OCI-LY7 (cell line): ENCODE results near the gene TRAPPC1. TPM values are rescaled to one million over a fixed set of nuclear protein-coding genes. Genes with fewer than 3 reads are reported as not detected.

Source experiments
- BruUV-seq: library from RNA; stranded (reverse); fragments of 400-500 nt; replicated peaks from 2 replicates; lab custom pipeline; 2021; lab: Mats Ljungman, UMichigan
- CTCF ChIA-PET: fragments of 300-600 bp; sonication (Branson Sonifier 250); formaldehyde crosslinking; loops from one replicate; lab custom pipeline; 2022; ENCODE audit warnings: antibody characterized with exemption; ENCODE audit not compliant: unreplicated experiment; lab: Charles Lee
- POLR2A ChIA-PET: fragments of 300-600 bp; sonication (Branson Sonifier 250); formaldehyde crosslinking; loops from one replicate; lab custom pipeline; 2022; ENCODE audit warnings: antibody characterized with exemption; lab: Charles Lee
- DNase-seq: peaks from one replicate; pipeline ENCODE4 v3.0.0-alpha.2; 2015; ENCODE audit warnings: low spot score
- H2AFZ ChIP-seq: fragments of 200-600 bp; sonication (generic), shearing (Covaris generic); 2 replicates; pipeline ENCODE4 v1.6.1; 2014; ENCODE audit warnings: mild to moderate bottlenecking, antibody characterized with exemption, low read length, moderate library complexity
- H3K27ac ChIP-seq: fragments of 200-600 bp; sonication (generic); 2 replicates; pipeline ENCODE4 v1.5.1; 2014; ENCODE audit warnings: mixed run types, low read depth, mild to moderate bottlenecking, moderate library complexity, low read length, inconsistent platforms; ENCODE audit not compliant: poor library complexity, severe bottlenecking
- H3K36me3 ChIP-seq: fragments of 200-600 bp; sonication (generic); 2 replicates; pipeline ENCODE4 v1.6.1; 2014; ENCODE audit warnings: mild to moderate bottlenecking, antibody characterized with exemption, low read length, moderate library complexity, mixed read lengths; ENCODE audit not compliant: insufficient read depth
- H3K4me1 ChIP-seq: fragments of 200-600 bp; sonication (generic); 2 replicates; pipeline ENCODE4 v1.5.1; 2014; ENCODE audit warnings: mild to moderate bottlenecking, low read length; ENCODE audit not compliant: insufficient read depth, poor library complexity, severe bottlenecking
- H3K4me2 ChIP-seq: fragments of 200-600 bp; sonication (generic); 2 replicates; pipeline ENCODE4 v1.6.1; 2014; ENCODE audit warnings: mild to moderate bottlenecking, low read length
- H3K4me3 ChIP-seq: fragments of 200-600 bp; sonication (generic); 2 replicates; pipeline ENCODE4 v1.5.1; 2014; ENCODE audit warnings: mild to moderate bottlenecking, low read depth, low read length; ENCODE audit not compliant: poor library complexity, severe bottlenecking
- H3K79me2 ChIP-seq: fragments of 200-600 bp; sonication (generic); 2 replicates; pipeline ENCODE4 v1.6.1; 2016; ENCODE audit warnings: low read depth, mild to moderate bottlenecking, low read length, moderate library complexity, mixed read lengths; ENCODE audit not compliant: insufficient read depth
- H3K9me2 ChIP-seq: fragments of 200-600 bp; sonication (generic); 2 replicates; pipeline ENCODE4 v1.6.1; 2016; ENCODE audit warnings: mild to moderate bottlenecking, low read length, mixed read lengths; ENCODE audit not compliant: insufficient read depth
- H3K9me3 ChIP-seq: fragments of 200-600 bp; sonication (generic); 2 replicates; pipeline ENCODE4 v1.6.1; 2014; ENCODE audit warnings: mild to moderate bottlenecking, mixed run types, low read length, mixed read lengths
- H4K20me1 ChIP-seq: fragments of 200-600 bp; sonication (generic); 2 replicates; pipeline ENCODE4 v1.6.1; 2014; ENCODE audit warnings: mild to moderate bottlenecking, antibody characterized with exemption, low read length, moderate library complexity, mixed read lengths; ENCODE audit not compliant: insufficient read depth
- EZH2phosphoT487 ChIP-seq: fragments of 200-600 bp; sonication (generic); IDR thresholded peaks from 2 replicates; pipeline ENCODE4 v1.6.1; 2018; ENCODE audit warnings: low read depth, borderline replicate concordance, mild to moderate bottlenecking, mixed run types, antibody characterized with exemption, low read length, moderate library complexity, mixed read lengths
- intact Hi-C: fragments of 100-400 bp; cut with micrococcal nuclease; formaldehyde crosslinking; loops from one replicate; pipeline ENCODE4 v1.10.0; 2022; ENCODE audit not compliant: unreplicated experiment
- total RNA-seq, 2 experiments: library from RNA; depleted of rRNA in 1 of 2; stranded (reverse); fragments of >200 nt in 1 of 2; shearing (Covaris generic) in 1 of 2; gene quantifications; 2 replicates each; pipeline ENCODE4 v1.2.3, GENCODE V29; 2014 to 2022
- TF ChIP-seq, protein P1 (sequence below): fragments of 200-600 bp; sonication (generic); conservative IDR thresholded peaks from 2 replicates; pipeline ENCODE4 v1.5.1; 2014; ENCODE audit warnings: mild to moderate bottlenecking, antibody characterized with exemption, low read length, moderate library complexity, mixed read lengths

Gene TRAPPC1
- total RNA-seq, 2 experiments from 2014 or later = 40.2 to 150 TPM

DNA sequence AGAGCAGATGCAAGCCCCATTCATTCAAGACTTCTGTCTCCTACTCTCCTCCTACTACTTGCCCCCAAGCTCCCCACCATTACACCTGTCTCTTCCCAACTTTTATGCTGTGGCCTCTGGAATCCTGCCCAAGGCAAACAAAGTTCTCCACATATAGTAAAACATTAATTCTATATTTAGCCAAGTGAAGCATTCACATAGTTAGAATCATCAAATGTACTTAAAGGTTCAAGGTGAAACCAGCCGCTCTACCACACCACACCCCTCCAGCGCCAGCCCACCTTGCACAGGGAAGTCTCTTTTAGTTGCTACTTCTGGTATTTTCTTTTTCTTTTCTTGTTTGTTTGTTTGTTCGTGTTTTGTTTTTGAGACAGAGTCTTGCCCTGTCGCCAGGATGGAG is 45.3 kb upstream of the TRAPPC1 start:
- Histone ChIP-seq H3K27ac (no peak overlapping the region), H3K4me1 (no peaks in the 10 kb centered on the region), H3K4me2 (no peak overlapping the region), H3K9me2 (no peaks in the 10 kb centered on the region), H3K79me2 (no peaks in the 10 kb centered on the region), H3K4me3 (no peak overlapping the region), H3K36me3 (no peaks in the 10 kb centered on the region), H3K9me3 (peaks cover 18% of the 10 kb centered on the region), H4K20me1 (no peaks in the 10 kb centered on the region), H2AFZ (no peak overlapping the region)
- TF ChIP-seq, protein P1, sequence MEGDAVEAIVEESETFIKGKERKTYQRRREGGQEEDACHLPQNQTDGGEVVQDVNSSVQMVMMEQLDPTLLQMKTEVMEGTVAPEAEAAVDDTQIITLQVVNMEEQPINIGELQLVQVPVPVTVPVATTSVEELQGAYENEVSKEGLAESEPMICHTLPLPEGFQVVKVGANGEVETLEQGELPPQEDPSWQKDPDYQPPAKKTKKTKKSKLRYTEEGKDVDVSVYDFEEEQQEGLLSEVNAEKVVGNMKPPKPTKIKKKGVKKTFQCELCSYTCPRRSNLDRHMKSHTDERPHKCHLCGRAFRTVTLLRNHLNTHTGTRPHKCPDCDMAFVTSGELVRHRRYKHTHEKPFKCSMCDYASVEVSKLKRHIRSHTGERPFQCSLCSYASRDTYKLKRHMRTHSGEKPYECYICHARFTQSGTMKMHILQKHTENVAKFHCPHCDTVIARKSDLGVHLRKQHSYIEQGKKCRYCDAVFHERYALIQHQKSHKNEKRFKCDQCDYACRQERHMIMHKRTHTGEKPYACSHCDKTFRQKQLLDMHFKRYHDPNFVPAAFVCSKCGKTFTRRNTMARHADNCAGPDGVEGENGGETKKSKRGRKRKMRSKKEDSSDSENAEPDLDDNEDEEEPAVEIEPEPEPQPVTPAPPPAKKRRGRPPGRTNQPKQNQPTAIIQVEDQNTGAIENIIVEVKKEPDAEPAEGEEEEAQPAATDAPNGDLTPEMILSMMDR = no peak
- TF ChIP-seq EZH2phosphoT487 = no peak
- no TSS peak for BruUV-seq
- ChIA-PET CTCF (no interaction called here), POLR2A (no interaction called here)
- intact Hi-C loops = no loop called here
- DNase-seq = no peak

DNA sequence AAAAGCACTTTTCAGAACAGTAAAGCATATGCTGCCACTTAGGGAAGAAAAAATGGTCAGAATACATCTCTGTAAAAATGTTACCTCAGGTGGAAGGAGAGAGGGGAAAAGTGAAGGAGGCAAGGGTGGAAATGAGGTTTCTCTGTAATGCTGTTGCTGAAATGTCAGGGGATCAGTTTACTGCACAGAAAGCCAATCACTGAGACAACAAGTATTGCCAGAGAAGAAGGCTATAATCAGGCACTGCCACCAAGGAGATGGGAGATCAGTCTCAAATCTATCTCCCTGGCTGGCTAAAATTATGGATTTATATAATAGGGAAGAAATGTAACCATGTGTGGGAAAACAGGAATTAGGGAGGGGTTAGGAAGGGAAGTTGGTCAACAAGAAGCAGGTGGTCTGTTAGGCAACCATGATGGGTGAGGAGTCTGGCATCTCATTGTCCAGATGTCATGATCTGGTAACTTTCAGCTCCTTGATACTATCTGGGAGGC is 42.9 kb upstream of the TRAPPC1 start:
- H3K9me3 ChIP-seq = peaks cover 18% of the 10 kb centered on the region
- no peaks in the 10 kb centered on the region for H4K20me1 ChIP-seq
- no peak overlapping the region for H2AFZ ChIP-seq
- BruUV-seq = no TSS peak
- H3K4me1 ChIP-seq = no peaks in the 10 kb centered on the region
- no peak overlapping the region for H3K4me2 ChIP-seq
- CTCF ChIA-PET = no interaction called here
- TF ChIP-seq, protein P1 = no peak
- TF ChIP-seq EZH2phosphoT487 = no peak
- H3K9me2 ChIP-seq = no peaks in the 10 kb centered on the region
- POLR2A ChIA-PET = no interaction called here
- H3K79me2 ChIP-seq = no peaks in the 10 kb centered on the region
- H3K4me3 ChIP-seq = no peak overlapping the region
- H3K36me3 ChIP-seq = no peaks in the 10 kb centered on the region
- intact Hi-C loops = no loop called here
- H3K27ac ChIP-seq = no peak overlapping the region
- DNase-seq = no peak

DNA sequence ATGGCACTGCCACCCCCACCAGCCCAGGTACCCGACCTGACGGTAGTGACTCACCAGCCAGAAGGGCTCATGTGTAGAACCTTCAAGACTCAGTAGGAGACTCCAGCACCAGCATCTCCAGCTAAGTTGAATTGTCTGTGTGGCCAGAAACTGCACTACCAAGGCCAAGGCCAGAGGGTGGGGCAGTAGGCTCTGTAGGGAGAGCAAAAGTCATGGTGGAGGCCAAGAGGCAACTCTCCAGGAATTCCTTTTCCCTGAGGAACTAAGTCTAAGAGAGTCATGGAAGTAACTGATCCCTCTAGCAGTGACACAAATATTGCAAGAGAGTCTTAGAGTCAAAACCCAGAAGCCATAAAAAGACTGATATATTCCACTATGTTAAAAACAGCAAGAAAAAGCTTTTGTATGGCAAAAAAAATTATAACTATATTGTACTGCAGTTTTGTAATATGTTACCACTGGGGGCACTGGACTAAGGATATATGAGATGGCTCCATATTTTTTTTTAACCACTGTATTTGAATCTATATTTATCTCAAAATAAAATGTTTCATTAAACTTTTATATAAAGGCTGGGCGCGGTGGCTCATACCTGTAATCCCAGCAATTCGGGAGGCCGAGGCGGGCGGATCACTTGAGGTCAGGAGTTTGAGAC is 40.5 kb upstream of the TRAPPC1 start:
- Histone ChIP-seq H3K9me3 (peaks cover 18% of the 10 kb centered on the region), H3K4me3 (no peak overlapping the region), H3K4me1 (no peaks in the 10 kb centered on the region), H3K27ac (no peak overlapping the region), H3K36me3 (no peaks in the 10 kb centered on the region), H4K20me1 (no peaks in the 10 kb centered on the region), H3K4me2 (no peak overlapping the region), H3K9me2 (no peaks in the 10 kb centered on the region), H3K79me2 (no peaks in the 10 kb centered on the region), H2AFZ (no peak overlapping the region)
- peak; percentile 12 for DNase-seq
- intact Hi-C loops = no loop called here
- TF ChIP-seq EZH2phosphoT487 = no peak
- TF ChIP-seq, protein P1 = peak; percentile 69
- no TSS peak for BruUV-seq
- CTCF ChIA-PET = no interaction called here
- POLR2A ChIA-PET = no interaction called here
